Tibial nerve (tissue), 4 donors: ENCODE results near the gene DNAJB6.

Experiments used
- EP300 ChIP-seq, 2 donors: sonication (generic); formaldehyde crosslinking; IDR thresholded peaks; one replicate each; pipeline ENCODE4 v1.6.1; 2017; ENCODE audit warnings: antibody characterized with exemption in 2 of 2, mild to moderate bottlenecking in 1 of 2
- POLR2A ChIP-seq, 2 donors: fragments of 450-650 bp; IDR thresholded peaks; one replicate each; pipeline ENCODE4 v1.6.1; 2017; ENCODE audit warnings: antibody characterized with exemption in 2 of 2, mild to moderate bottlenecking in 2 of 2, moderate library complexity in 2 of 2
- TF ChIP-seq, protein P1 (sequence below), 5 experiments: fragments of 200-600 bp in 3 of 5; fragments of 450-650 bp in 2 of 5; sonication (generic) in 3 of 5; IDR thresholded peaks; one replicate each; pipeline ENCODE4 v1.5.1; 2016 to 2019; ENCODE audit warnings: antibody characterized with exemption in 5 of 5, mild to moderate bottlenecking in 3 of 5, moderate library complexity in 2 of 5

DNA sequence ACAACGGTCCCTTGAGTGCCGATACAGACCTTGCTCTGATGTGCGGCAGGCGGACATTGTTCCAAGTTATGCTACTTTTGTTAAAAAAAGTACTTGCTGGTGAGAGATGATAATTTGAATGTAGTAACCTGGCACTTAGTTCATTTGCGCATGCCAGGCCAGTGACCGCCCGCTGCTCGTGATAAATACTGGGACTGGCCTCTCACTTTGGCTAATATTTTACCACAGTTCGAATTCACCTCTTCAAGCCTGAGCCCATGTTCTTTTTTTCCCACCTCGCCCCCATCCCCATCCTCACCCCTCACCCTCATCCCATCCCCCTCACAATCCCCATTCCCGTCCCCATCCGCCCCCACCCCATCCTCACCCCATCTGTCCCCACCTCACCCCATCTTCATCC is 126.4 kb downstream of the DNAJB6 start:
- TF ChIP-seq POLR2A (IDR thresholded peaks at IDR 0.05) = no peak
- TF ChIP-seq, protein P1, sequence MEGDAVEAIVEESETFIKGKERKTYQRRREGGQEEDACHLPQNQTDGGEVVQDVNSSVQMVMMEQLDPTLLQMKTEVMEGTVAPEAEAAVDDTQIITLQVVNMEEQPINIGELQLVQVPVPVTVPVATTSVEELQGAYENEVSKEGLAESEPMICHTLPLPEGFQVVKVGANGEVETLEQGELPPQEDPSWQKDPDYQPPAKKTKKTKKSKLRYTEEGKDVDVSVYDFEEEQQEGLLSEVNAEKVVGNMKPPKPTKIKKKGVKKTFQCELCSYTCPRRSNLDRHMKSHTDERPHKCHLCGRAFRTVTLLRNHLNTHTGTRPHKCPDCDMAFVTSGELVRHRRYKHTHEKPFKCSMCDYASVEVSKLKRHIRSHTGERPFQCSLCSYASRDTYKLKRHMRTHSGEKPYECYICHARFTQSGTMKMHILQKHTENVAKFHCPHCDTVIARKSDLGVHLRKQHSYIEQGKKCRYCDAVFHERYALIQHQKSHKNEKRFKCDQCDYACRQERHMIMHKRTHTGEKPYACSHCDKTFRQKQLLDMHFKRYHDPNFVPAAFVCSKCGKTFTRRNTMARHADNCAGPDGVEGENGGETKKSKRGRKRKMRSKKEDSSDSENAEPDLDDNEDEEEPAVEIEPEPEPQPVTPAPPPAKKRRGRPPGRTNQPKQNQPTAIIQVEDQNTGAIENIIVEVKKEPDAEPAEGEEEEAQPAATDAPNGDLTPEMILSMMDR (IDR thresholded peaks at IDR 0.05) = no peak
- TF ChIP-seq EP300 (IDR thresholded peaks at IDR 0.05) = no peak
